Measurements from ENCODE around the gene ECT2L.

DNA sequence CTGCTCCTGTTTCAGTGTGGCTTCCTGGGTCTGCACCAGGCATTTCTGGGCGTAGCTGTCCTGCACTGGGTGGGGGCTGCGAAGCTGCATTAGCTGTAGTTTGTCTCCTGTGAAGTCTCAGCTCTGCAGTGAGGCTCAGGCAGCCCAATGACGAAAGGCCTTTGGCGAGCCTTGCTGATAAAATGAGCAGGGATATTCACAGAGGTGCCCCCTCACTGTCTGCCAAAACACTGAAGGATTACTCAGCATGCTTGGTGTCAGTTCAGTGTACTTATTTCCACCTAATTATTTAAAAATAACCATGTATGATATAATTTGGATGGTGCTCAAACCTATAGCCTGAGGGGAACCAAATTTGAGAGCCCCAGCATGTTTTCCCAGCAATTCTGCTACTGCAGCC, 73.5 kb downstream of the ECT2L start:
- TF ChIP-seq CEBPB (IDR thresholded peaks at IDR 0.05) (no peak), POLR2A (IDR thresholded peaks at IDR 0.05; ENCODE audit: low read length) (no peak), EP300 (IDR thresholded peaks at IDR 0.05) (no peak)
- TF ChIP-seq, protein P1, sequence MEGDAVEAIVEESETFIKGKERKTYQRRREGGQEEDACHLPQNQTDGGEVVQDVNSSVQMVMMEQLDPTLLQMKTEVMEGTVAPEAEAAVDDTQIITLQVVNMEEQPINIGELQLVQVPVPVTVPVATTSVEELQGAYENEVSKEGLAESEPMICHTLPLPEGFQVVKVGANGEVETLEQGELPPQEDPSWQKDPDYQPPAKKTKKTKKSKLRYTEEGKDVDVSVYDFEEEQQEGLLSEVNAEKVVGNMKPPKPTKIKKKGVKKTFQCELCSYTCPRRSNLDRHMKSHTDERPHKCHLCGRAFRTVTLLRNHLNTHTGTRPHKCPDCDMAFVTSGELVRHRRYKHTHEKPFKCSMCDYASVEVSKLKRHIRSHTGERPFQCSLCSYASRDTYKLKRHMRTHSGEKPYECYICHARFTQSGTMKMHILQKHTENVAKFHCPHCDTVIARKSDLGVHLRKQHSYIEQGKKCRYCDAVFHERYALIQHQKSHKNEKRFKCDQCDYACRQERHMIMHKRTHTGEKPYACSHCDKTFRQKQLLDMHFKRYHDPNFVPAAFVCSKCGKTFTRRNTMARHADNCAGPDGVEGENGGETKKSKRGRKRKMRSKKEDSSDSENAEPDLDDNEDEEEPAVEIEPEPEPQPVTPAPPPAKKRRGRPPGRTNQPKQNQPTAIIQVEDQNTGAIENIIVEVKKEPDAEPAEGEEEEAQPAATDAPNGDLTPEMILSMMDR (IDR thresholded peaks at IDR 0.05): no peak
- TF ChIP-seq, protein P2, sequence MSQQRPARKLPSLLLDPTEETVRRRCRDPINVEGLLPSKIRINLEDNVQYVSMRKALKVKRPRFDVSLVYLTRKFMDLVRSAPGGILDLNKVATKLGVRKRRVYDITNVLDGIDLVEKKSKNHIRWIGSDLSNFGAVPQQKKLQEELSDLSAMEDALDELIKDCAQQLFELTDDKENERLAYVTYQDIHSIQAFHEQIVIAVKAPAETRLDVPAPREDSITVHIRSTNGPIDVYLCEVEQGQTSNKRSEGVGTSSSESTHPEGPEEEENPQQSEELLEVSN (IDR thresholded peaks at IDR 0.05; ENCODE audit: borderline replicate concordance, low read depth): no peak

All from A549 (cell line).